NCI-H82 (cell line): Measurements from ENCODE around the gene TMTC2.
A peak's percentile ranks its signal among the peaks of the same experiment; 100 is the strongest.

Experiments
- DNase-seq: peaks from one replicate; lab custom pipeline; 2025; lab: John Stamatoyannopoulos, UW

The TMTC2 gene

DNA sequence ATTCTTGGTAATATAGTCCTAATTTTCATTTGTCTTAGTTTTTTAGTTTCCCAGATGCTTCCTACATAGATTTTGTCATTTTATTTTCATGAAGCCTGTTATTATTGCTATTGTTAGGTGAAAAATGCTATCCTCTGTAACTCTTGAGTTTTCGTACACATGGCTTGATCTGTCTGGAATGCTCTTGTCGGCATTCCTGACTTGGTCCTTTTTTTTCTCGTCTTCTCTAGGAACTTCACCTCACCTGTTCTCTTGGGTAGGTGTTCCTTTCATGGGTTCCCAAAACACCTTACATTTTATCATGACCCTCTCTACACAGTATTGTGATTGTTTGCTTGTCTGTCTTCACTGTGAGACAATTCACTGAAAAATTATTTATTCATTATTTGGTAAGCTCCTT lies 267.4 kb downstream of the TMTC2 start:
- no peak for DNase-seq

DNA sequence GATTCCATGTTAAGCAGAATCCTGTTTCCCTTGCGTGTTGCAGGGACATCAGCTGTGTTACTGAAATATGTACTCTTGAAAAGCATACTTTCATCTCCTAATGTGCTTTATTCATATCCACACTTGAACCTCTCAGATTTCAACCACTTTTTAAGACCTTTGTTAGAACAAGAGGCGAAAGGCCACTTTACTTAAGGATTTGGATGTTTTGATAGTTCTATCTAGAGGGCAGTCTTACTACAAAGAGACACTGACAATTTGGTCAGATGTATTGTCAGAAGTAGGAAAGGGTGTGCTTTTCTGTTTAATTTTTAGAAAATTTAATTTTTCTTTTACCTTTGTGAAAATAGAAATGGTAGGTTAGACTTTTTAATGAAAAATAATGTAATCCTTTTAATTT lies 267.9 kb downstream of the TMTC2 start:
- no peak for DNase-seq

DNA sequence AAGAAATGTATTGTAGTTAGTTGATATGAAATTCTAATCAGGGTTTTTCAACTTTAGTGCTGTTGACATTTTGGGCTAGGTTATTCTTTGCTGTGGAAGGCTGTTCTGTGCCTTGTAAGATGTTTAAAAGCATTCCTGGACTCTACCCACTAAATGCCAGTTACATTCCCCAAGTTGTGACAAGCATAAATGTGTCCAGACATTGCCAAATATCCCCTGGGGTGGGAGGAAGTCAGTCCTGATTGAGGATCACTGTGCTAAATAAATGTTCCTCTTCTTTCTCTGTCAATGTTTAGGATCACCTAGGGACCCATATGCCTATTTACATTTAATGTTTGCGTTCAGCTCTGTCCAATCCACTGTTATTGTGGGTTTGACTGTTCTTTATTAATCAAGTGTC lies 268.3 kb downstream of the TMTC2 start:
- no peak for DNase-seq

DNA sequence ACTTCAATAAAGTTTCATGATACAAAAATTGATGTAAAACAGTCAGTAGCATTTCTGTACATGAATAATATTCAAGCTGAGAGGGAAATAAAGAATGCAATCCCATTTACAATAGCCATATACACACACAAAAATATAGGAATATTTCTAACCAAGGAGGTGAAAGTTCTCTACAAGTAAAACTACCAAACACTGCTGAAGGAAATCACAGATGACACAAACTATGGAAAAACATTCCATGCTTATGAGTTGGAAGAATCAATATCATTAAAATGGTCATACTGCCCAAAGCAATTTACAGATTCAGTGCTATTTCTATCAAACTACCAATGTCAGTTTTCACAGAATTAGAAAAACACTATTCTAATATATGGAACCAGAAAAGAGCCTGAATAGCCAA lies 272.3 kb downstream of the TMTC2 start:
- DNase-seq = no peak

DNA sequence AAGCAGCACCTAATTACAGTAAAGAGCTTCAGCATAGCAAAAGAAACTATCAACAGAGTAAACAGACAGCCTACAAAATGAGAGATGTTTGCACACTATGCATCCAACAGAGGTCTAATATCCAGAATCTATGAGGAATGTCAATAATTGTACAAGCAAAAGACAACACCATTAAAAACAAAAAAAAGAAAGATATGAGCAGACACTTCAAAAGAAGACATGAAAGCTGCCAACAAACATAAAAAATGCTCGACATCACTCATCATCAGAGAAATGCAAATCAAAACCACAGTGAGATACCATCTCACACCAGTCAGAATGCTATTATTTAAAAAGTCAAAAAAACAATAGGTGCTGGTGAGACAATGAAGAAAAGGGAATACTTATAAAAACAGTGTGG lies 273.1 kb downstream of the TMTC2 start:
- DNase-seq = no peak

DNA sequence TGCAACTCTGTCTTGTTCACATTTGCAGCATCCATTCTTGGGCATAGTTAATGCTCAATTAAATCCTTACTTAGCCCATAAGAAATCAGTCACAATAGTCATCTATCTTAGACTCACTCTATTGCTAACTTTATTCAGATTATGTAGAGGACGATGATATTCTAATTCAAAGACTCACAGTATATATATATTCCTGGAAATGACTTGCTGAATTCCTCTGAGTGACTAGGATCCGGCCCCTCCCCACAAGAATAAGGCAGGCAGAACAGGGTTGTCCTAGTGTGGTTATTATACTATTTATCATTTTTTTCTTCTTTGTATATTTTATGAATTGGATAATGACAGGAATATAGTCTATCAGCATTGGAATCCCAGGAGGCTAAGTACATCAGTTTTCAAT lies 275.1 kb downstream of the TMTC2 start:
- no peak for DNase-seq

DNA sequence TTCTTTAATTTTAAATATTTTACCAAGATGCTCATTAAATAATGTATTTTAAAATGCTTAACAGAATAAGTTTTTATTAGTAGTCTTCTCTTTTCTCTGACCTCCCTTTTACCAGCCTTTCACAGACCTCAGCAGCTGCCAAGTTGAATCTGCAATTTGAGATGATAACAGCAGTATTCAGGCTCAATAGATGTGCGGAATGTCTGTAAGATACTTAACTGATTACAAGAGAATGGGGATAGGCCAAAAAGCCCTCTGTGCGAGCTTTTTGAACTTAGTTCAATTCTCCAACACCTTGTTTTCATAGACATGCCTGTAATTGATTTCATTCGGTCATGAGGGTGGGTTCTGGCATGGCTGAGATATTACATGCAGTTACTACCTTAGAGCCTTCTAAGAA lies 277.2 kb downstream of the TMTC2 start:
- no peak for DNase-seq

DNA sequence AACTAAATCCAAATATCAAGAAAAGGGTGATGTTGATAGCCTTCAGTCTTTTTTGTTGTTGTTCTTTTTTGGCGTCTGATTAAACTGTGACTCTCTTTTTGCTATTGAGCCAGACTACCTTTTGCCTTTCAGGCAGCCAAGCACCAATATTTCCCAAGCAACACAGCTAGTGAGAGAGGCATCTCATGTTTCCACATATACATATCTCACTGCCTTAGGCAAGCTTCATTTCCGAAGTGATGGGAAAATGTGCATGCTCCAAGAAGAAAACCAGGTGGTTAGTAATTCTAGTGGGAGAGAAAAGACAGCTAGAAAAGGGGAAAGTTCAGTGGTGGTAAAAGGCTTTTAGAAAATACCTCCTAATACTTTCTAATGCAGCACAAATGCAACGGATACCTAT lies 277.7 kb downstream of the TMTC2 start:
- DNase-seq = no peak

DNA sequence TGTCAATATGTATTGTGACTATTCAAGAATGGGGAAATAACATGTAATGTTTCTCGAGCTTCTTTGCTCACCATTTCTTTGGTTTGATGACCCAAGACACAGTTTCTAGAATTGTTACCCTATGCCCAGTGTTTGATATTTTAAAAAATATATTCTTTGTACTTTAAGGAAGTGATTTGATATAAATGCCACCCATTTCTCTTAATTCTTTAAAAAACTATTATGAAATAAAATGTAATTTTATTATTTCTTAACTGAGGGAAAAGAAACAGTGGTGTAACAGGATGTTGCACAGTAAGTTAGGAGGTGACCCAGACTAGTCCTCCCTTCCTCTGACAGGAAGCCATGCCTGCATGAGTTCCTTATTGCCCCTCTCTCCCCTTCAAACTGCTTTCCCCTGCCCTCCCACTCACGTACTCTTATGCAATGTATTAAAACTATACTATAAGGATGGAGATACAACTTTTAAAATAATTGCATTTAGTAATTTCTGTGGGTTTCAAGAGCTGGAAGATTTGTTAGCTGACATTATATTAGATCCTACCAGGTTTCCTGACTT lies 279.4 kb downstream of the TMTC2 start:
- DNase-seq = no peak

DNA sequence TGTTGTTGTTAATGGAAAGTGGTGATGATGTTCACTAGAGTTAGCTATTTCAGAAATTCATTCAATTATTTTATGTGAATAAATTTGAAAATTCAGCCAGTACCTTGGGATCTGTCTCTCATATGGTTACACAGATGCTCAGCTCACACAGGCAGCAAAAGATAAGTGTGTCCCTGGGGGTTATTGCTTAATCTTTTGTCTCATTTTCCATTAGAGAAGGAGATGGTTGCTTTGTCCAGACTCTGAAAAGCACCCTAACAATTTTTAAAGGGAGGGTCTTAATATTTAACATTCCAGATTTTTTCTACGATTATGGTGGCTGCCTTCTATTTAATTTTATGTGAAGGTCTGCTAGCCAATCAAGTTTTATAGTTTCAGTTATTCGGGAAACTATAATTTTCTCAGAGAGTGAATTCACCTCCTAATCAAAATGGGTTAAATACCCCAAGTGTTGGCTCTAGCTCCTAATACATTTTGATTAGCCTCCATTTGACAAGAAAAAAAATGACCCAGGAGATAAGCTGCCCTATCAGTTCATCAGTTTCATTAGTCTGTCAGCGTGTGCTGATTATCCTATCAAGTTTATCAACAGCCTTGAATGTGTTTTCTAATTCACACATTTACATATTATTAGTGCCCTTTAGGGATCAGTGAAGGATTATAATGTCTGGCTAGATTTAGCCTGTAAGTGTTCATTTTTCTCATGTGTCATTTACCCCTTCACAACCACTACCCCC lies 282.1 kb downstream of the TMTC2 start:
- peak; percentile 87 for DNase-seq

DNA sequence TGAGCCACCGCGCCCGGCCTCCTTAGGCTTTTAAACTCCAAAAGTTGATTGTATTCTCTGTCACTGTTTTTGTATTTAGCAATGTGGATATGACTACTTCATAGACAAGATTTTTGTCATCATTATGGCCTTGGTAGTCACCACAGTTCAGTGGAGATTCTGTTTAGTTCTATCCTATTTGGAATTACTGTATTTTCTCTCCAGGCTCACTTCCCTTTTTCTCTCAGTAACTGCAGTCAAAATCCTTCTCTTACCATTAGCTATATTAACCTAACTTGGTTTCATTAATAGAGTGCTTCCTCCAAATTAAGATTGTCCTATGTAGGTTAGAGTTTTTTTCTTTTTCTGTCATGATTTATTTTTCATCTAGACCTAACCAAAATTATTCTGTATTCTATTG lies 283.9 kb downstream of the TMTC2 start:
- no peak for DNase-seq

DNA sequence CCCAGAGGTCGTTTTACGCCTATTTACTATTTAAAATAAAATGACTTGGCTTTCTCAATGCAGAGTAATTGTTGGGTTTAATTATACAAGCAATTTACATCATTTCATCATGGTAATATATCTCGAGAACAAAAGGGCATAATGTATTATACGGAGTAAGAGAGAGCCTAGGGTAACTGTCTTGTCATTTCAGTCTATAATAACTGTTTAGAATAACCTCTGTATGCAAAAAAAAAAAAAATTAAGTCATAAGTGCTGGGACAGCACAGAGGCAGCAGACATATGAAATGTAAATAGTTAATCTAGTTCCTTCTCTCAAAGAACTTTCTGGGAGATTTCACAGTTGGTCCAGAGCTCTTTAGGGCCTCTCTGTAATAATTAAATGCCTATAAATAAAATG lies 284.9 kb downstream of the TMTC2 start:
- no peak for DNase-seq

DNA sequence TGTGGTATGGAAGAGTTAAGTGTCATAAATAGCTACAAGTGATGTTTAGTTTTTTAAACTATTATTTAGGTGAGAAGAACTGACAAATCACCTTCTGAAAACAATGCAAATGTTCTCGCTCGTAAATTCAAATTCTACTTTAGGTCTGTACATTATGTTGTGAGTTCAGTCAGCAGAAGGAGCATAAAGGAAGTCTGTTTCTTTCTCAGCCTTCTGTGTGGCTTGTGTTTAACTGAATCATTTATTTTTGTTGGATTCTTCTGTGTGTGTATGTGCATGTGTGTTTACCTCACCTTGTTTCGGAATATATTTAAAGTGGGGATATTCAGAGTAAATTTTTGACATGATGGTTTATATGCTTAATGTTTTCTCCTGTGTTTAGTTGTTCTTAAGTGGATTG lies 285.9 kb downstream of the TMTC2 start:
- DNase-seq = no peak

DNA sequence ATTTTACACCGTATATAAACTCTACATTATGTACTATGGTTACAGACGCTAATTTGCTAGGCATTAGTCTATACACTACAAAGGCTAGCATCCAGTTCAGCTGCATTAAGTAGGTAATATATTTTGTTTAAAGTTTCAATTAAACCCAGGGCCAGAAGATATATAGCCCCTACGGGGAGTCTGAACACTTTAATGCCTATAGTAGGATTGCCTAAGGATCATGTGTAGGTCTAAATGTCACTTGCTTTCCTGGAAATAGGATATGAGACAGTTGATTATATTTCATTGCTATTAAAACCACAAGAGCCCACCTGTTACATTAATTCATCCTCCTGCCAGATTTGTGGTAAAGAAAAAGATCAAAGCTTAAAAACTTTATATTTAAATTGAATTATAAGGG lies 286.9 kb downstream of the TMTC2 start:
- peak; percentile 71 for DNase-seq

DNA sequence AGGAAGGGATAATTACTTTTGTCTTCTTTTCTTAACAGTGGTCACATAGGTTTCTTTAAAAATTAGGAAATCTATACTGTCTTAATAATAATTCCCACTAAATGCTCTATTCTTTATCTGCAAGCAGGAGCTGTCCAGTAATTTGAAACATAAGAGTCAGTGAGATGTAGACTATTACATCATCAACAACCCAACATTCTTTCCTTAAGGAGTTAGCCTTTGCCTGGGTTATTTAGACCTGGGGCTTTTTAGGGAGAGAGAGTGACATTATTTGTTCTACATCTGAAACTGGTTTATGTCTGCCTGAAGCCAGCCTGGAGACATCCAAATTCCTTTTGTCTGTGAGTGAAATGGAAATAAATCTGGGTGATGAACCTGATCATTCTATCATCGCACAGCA lies 294.4 kb downstream of the TMTC2 start:
- no peak for DNase-seq

DNA sequence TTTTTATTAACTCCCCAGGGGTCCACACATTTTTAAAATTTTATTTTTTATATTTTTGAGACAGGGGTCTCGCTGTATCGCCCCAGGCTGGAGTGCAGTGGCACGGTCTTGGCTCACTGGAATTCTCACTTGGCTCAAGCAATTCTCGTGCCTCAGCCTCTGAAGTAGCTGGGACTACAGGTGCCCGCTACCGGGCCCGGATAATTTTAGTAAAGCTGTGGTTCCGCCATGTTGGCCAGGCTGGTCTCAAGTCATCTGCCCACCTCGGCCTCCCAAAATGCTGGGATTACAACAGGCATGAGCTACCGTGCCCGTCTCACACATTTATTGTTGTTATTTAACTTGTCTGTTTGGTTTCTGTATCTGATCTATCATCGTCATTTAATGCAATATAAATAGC lies 307.4 kb downstream of the TMTC2 start:
- DNase-seq = no peak

DNA sequence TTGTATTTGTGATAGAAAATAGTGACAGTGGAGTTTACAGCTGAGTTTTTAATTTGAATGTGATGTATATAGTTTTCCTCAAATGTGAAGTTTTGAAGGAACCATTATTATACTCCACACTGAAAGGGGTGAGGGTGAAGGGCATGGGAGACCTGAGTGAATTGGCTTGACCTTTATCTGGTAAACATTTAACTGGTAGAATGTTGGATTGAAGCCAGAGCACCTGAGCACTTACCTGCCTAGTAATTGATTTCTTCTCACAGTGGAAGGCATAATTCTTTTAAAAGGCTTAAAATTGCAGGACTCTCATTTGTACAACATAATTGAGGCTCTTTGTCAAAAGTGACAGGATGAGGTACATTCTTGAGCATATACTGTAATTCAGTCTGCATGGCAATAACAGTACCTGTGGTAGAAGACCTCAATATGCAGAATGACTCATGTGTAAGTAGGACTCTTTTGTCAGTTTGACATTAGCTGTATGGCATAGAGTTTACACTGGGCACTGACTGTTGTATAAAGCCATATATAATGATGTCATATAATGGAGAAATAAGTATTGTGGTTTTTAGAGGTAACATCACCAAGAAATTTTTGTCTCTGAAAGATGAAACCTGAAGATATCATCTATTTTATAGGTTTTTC lies 309.6 kb downstream of the TMTC2 start:
- DNase-seq = no peak

DNA sequence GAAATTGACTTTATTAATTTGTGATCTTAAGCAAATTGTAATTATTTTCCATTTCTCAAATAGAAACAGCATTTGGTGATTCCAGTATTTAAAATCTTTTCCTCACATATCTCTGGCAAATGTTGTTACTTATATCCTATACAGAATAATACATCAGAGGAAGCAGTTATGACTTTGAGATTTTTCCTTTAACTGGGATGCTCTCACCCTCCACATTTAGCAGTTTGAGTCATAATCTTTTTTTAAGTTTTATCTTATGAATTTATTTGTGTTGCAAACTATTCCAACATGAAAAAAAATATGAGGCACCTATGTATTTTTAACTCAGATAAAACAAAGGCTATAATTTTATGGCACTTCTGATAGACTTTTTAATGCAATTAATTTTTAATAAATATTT lies 311.8 kb downstream of the TMTC2 start:
- DNase-seq = no peak

DNA sequence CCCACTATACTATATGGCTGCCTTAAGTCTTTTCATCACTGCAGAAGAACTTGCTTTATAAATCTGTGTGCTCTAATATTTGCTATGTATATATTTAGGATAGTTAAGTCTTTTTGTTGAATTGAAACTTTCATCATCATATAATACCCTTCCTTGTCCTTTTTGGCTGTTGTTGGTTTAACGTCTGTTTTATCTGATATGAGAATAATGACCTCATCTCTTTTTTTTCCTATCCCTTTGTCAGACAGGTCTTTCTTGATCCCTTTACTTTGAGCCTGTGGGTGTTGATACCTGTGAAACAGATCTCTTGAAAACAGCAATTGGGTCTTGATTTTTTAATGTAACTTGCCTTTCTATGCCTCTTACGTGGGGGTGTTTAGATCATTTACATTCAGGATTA lies 316.3 kb downstream of the TMTC2 start:
- no peak for DNase-seq

DNA sequence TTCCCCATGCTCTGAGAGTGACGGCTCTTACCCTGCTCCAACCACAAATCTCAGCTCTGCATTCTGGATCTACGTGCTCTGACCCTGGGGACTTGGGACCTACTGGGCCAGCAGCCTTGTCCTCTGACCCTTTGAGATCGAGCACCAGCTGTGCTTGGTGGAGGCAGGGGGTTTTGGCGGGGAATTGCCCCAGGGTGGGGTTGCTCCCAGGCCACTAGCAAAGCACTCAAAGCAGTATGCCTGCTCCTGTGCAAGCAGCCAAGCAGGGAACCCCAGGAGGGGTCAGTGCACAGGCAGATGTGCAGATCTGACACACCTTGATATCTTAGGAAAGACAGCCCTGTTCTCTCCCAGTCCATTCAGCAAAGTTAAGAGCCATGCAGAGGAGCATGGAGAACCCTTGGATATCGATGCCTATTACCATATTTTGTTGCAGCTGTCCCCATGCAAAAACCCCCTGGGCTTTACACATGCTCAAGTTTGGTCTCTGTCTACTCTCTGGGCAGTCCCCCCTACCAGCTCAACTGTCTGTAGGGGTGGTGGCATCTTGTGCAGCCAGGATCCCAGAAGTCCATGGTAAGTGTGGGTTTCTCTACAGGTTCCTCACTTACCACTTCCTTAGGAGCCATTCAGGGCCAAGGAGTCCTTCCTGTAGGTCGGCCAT lies 319.0 kb downstream of the TMTC2 start:
- DNase-seq = no peak

DNA sequence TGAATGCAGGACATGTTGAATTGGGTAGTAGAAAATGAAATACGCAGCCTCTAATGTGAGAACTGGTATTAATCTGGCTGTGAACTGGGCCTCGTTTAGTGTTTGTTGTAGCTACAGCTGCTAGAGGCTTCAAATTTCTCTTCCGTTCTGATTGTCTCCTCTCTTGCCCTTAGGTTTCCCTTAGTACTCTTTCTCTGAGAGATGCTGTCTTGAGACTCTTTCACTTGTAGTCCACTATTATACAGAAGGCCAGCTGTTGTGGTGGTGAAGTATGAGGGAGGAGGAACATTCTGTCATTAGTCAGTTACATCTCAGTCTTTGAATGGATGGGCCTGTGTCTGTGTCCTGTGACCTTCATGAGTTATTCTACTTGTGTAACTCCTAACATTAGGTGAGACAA lies 322.0 kb downstream of the TMTC2 start:
- DNase-seq = no peak

DNA sequence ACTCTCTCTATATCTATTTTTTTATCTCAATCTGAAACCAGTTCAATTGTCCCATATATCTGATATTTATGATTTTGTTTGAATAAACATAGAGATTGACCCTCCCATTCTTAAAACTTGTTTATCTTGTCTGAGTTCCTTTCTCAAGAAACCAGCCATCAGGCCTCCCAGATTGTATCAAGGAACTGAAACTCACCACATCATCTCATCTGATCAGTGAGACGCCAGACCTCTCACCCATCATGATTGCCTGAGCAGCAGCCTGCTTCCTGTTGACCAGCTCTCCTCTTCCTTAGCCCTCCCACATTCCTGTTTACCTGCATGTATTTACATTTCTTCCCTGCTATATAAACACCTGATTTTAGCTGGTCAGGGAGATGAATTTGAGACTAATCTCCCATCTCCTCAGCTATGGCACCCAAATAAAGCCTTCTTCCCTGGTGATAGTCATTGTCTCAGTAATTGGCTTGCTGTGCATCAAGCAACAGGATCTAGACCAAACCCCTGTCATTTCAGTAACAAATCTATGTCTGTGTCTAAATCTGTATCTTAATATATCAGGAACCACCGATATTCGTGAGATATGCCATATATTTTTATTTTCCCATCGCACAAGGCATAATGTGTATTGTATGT lies 323.6 kb downstream of the TMTC2 start:
- no peak for DNase-seq
